ENCODE measurements around the gene ZBTB38.

- TF ChIP-seq POLR2A (IDR thresholded peaks at IDR 0.05): no peak
- TF ChIP-seq CTCF (IDR thresholded peaks at IDR 0.05): no peak
These were observed 42.1 kb downstream of the ZBTB38 start for GRCh38 chr3:141410408-141410807.
